NK-92 treated with Interleukin-12 subunit alpha and Interleukin-12 subunit beta, amount 100 ng/mL, for 24 hours (cell line): ENCODE data around the gene ATAD3C.

ENCODE experiments used
- DNase-seq: peaks from one replicate; lab custom pipeline; 2025; lab: John Stamatoyannopoulos, UW

Gene ATAD3C

GRCh38 chr1:1430992-1431844 lies 18.3 kb upstream of the ATAD3C start:
- no peak for DNase-seq

- DNase-seq, result no peak
These were observed 17.6 kb upstream of the ATAD3C start for GRCh38 chr1:1431845-1432273.

- DNase-seq, result no peak
These were observed 17.1 kb upstream of the ATAD3C start for GRCh38 chr1:1432274-1432950.

GRCh38 chr1:1432951-1433803 lies 16.3 kb upstream of the ATAD3C start:
- no peak for DNase-seq

GRCh38 chr1:1433804-1434130 lies 15.7 kb upstream of the ATAD3C start:
- no peak for DNase-seq

GRCh38 chr1:1434131-1434823 lies 15.2 kb upstream of the ATAD3C start:
- no peak for DNase-seq

- no peak for DNase-seq
These were observed 14.7 kb upstream of the ATAD3C start for GRCh38 chr1:1434824-1435105.

- no peak for DNase-seq
These were observed 14.2 kb upstream of the ATAD3C start, which contains the start of gene VWA1 for GRCh38 chr1:1435106-1435903. TSS of gene VWA1 (plus strand) at chr1:1435690. CDS start at chr1:1435749, 59 bp downstream.

- DNase-seq, result no peak
These were observed 13.4 kb upstream of the ATAD3C start for GRCh38 chr1:1435911-1436629.

GRCh38 chr1:1436630-1437032 lies 12.9 kb upstream of the ATAD3C start:
- DNase-seq, result no peak

- DNase-seq, result no peak
These were observed 12.2 kb upstream of the ATAD3C start for GRCh38 chr1:1437033-1437903.

- DNase-seq, result no peak
These were observed 11.5 kb upstream of the ATAD3C start for GRCh38 chr1:1437904-1438376.

GRCh38 chr1:1438531-1439381 lies 10.7 kb upstream of the ATAD3C start:
- DNase-seq, result no peak

GRCh38 chr1:1439546-1440261 lies 9.8 kb upstream of the ATAD3C start:
- no peak for DNase-seq

- no peak for DNase-seq
These were observed 9.1 kb upstream of the ATAD3C start for GRCh38 chr1:1440262-1441001.

GRCh38 chr1:1441002-1441888 lies 8.2 kb upstream of the ATAD3C start:
- no peak for DNase-seq
